Fibroblast of villous mesenchyme (primary cell): ENCODE results near the gene SLC6A13. TPM values are rescaled to one million over a fixed set of nuclear protein-coding genes. Genes with fewer than 3 reads are reported as not detected.

Experiments
- DNase-seq: peaks from one replicate; pipeline ENCODE4 v3.0.0-alpha.2; 2010; ENCODE audit warnings: low read depth
- H3K4me3 ChIP-seq: 2 replicates; pipeline ENCODE4 v1.5.1; 2011; ENCODE audit warnings: low read depth, mild to moderate bottlenecking, low read length
- CTCF ChIP-seq: IDR thresholded peaks from 2 replicates; pipeline ENCODE4 v1.5.1; 2012; ENCODE audit warnings: low read depth, mild to moderate bottlenecking, low read length; ENCODE audit not compliant: insufficient read depth
- total RNA-seq: library from RNA; depleted of rRNA; stranded (reverse); fragments of >200 nt; gene quantifications from 2 replicates; pipeline ENCODE4 v1.2.3, GENCODE V29; 2012

Gene SLC6A13
- total RNA-seq, 1 donor: not detected

DNA sequence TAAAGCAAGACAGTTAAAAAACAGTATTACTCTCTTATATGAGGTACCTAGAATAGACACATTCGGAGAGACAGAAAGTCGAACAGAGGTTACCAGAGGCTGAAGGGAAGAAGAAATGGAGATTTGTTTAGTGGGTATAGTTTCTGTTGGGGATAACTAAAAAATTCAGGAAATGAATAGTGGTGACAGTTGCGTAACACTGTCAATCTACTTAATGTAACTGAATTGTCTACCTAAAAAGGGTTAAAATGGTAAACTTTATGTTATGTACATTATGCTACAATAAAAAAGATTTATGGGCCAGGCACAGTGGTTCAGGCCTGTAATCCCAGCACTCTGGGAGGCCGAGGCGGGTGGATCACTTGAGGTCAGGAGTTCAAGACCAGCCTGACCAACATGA lies 30.6 kb upstream of the SLC6A13 start:
- no peak for TF ChIP-seq CTCF
- H3K4me3 ChIP-seq: no peak overlapping the region
- DNase-seq: no peak

DNA sequence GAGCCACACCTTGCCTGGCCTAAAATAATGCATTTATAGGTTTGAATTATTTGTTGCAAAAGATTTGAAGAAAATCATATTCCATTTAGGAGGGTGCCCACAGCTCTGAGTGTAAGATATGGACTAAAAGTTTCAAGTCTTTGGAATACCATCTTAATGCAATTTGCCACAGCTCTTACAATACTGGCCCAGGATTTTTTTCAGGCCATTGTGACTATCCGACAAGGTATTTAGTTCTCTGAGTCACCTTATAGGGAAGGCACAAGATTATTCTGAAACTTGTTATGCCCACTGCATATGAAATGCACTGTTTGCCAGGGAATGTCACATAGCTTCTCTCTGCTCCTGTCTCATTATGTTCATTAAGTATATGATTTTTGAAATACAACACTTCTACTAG lies 29.6 kb upstream of the SLC6A13 start:
- H3K4me3 ChIP-seq: no peak overlapping the region
- no peak for TF ChIP-seq CTCF
- no peak for DNase-seq

GRCh38 chr12:291153-291723 lies 28.6 kb upstream of the SLC6A13 start:
- TF ChIP-seq CTCF: no peak
- DNase-seq: peak; percentile 14
- H3K4me3 ChIP-seq: no peak overlapping the region

DNA sequence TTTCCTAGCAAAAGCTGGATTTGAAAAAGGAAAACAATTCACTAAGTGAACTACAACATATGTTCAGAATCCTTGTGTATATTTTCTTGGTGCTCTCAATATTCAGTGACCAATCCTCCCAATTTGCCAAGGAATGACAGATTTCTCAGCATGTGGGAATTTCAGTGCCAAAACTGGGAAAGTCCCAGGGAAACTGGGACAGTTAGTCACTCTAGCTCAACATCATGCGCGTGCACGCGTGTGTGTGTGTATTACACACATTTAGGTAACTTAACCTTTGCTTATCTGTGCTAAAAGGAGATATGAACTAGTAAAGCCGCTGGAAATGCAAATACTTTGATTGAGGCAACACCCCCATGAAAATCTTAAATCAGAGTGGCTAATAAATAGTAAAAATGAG lies 26.1 kb upstream of the SLC6A13 start:
- no peak overlapping the region for H3K4me3 ChIP-seq
- DNase-seq: peak; percentile 21

GRCh38 chr12:286531-287300 lies 24.1 kb upstream of the SLC6A13 start:
- TF ChIP-seq CTCF: no peak
- H3K4me3 ChIP-seq: no peak overlapping the region
- no peak for DNase-seq

More for the DNA sequence above, 26.1 kb upstream of the SLC6A13 start:
- TF ChIP-seq CTCF: no peak

- DNase-seq: no peak
- no peak overlapping the region for H3K4me3 ChIP-seq
- TF ChIP-seq CTCF: no peak
Observed at GRCh38 chr12:278046-278445, 15.4 kb upstream of the SLC6A13 start.

- no peak for TF ChIP-seq CTCF
- no peak for DNase-seq
- H3K4me3 ChIP-seq: no peak overlapping the region
Observed at GRCh38 chr12:275812-276211, 13.2 kb upstream of the SLC6A13 start.
